GM19023 (cell line): Measurements from ENCODE around the gene TBC1D20.

Experiments used
- ATAC-seq: cut with Tn5 transposase; IDR thresholded peaks from one replicate; pipeline ENCODE4 v1.9.1; 2021; ENCODE audit warnings: mild to moderate bottlenecking, moderate library complexity; ENCODE audit not compliant: unreplicated experiment

The TBC1D20 gene

GRCh38 chr20:420721-421574 lies 41.4 kb downstream of the TBC1D20 start:
- no peak for ATAC-seq

DNA sequence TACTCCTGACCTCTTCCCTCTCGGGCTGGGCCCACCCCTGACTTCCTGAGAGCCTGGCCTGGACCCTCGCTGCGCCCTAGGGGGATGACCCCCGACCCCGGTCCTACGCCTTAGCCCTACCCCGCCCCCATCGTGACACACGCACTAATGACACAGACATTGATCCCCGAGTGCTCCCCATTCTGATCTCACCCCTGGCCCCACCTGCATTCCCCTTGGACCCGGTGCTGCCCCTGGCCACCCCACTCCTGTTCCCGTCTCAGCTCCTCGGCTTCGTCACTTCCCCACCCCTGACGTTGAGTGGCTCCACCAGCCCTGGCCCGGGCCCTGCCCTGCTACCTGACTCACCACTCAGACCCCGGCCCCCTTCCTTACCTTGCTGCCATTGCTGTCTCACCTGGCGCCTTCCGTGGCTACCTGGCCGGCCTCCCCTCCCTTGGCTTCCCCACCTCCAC lies 42.1 kb downstream of the TBC1D20 start:
- no peak for ATAC-seq

DNA sequence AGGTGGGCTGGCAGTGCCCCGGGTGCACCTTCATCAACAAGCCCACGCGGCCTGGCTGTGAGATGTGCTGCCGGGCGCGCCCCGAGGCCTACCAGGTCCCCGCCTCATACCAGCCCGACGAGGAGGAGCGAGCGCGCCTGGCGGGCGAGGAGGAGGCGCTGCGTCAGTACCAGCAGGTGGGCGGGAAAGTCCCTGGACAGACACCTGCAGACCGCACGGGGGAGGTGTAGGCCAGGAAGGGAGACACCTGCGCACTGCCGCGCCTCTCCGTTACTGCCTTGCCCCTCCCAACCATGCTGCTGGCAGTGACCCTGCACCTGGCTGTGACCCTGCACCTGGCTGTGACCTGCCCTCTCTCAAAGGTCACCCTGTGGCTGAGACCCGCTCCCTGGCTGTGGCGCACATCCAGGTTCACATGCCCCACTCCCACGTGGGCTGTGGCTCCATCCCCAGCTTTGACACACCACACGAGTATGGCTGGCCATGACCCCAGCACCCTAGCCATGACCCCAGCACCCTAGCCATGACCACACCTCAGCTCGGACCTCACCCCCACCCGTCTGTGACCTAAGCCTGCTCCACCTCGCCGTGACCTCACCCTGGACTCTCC lies 42.7 kb downstream of the TBC1D20 start:
- no peak for ATAC-seq

GRCh38 chr20:418858-419365 lies 43.4 kb downstream of the TBC1D20 start:
- no peak for ATAC-seq

GRCh38 chr20:417801-418342 lies 44.5 kb downstream of the TBC1D20 start:
- ATAC-seq = no peak

- no peak for ATAC-seq
These were observed 45.2 kb downstream of the TBC1D20 start for GRCh38 chr20:416950-417800.

- ATAC-seq = no peak
These were observed 46.5 kb downstream of the TBC1D20 start for GRCh38 chr20:415820-416322.

GRCh38 chr20:414161-414560 lies 48.2 kb downstream of the TBC1D20 start:
- ATAC-seq = no peak

GRCh38 chr20:412081-412480 lies 50.3 kb downstream of the TBC1D20 start:
- no peak for ATAC-seq

DNA sequence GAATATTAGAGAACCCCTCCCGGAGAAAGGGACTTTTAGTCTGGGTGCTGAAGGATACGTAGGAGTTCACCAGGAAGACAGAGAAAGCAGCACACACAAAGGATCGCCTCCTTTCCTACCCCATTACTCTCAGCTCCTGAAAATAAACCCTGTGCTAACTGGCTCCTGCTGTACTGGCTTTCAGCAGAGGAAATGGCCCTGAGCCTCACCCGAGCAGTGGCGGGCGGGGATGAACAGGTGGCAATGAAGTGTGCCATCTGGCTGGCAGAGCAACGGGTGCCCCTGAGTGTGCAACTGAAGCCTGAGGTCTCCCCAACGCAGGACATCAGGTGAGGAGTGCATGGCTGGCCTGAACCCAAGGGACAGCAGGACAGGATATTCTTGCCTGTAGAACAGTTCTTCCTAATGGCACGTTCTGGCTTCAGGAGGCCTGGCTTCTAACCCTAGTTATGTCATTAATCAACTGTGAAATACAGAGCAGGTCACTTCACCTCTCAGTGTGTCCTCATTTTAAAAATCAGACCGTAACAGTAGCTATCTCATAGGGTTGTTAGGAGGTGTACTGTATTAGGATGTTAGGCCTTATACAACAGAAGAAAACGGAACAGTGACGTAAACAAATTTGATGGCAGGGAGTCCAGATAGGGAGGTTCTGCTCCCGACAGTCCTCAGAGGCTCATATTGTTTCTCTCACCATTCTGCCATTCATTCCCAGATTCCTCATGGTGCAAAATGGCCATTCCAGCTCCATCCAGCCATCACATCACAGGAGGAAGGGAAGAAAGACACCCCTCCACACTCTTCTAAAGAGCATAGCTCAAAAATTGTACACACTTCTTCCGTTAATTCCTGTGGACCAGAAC lies 52.4 kb downstream of the TBC1D20 start:
- no peak for ATAC-seq

DNA sequence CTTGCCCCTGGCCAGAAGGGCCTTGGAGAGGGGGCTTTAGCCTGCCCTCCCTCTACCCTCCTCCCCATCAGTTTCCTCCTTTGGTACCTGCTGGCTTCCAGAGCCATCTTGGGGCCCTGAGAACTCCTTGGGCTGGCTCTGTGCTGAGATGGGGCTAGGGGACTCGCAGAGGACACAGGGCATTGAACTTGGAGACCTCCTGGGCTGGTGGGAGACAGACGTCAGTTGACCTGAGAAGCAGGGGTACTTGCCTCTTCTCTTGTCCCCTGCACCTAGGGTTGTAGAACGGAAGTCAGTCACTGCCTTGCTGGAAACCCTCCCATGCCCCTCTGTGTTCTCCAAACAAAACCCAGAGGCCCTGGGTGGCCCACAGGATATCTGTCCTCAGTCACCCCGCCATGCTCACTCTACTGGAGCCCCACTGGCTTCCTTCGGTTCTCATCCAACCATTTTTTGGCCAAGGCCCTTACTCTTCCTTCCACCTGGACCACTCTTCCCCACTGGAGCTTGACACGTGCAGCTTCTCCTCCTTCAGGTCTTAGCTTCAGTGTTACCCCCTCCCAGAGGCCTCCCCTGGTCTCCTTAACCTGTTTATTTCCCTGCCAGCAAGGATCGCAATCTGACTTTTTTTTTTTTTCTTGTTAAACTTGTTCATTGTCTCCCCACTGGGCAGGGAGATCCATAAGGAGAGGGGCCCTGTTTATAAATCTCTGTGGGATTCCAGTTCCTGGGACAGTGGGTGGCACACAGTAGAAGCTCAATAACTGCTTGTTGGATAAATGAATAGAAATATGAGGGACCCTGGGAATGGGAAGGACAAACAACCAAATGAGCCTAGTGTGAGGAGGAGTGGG lies 53.3 kb downstream of the TBC1D20 start:
- ATAC-seq = peak; percentile 1

GRCh38 chr20:407953-408842 lies 54.1 kb downstream of the TBC1D20 start, which contains the start of gene RBCK1:
TSS of gene RBCK1 (plus strand) at chr20:408299. CDS start at chr20:408758, 459 bp downstream.
- peak; percentile 71 for ATAC-seq

DNA sequence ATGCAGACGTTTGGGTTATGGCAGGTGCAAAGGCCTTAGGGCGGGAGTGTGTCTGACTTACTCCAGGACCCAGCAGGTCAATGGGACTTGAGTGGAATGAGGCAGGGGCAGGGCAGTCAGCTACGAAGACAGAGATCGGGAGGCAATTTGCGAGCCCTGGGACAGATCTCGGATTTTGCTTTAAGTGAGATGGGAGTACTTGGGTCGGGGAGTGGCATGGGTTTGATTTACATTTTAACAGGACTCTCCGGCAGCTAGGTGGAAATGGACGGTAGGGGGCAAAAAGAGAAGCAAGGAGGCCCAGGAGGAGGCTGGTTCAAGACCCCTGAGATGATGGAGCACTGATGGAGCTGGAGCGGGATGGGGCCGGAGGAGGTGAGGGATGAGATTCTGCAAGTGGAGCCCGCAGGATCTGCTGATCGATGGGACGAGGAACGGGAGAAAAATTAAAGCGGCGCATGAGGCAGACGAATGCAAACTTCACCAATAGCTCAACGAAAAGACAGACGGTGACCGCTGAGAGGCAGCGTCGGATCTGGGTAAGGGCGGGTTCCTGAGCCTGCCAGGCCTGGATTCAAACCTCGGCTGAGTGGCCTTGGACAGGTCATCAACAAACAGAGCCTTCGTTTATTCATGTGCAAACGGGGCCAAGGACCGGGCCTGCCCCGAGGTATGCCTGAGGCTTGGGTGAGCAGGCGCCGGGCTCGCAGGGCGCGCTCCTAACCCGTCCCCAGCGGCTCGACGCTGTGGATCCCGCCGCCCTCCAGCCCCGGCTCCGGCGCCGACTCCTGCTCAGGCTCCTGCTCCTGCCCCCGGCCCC lies 55.0 kb downstream of the TBC1D20 start:
- peak; percentile 55 for ATAC-seq

GRCh38 chr20:406200-407132 lies 55.9 kb downstream of the TBC1D20 start:
- no peak for ATAC-seq

GRCh38 chr20:404088-404487 lies 58.2 kb downstream of the TBC1D20 start:
- ATAC-seq = no peak

- ATAC-seq = no peak
These were observed 58.8 kb downstream of the TBC1D20 start for GRCh38 chr20:403582-403957.
